Endothelial cell of umbilical vein (primary cell): ENCODE data around the gene CS. TPM values are rescaled to one million over a fixed set of nuclear protein-coding genes. Genes with fewer than 3 reads are reported as not detected.

ENCODE experiments used
- BruUV-seq: library from RNA; stranded (reverse); fragments of 400-500 nt; replicated peaks from 2 replicates; lab custom pipeline; 2021; lab: Mats Ljungman, UMichigan
- CTCF ChIA-PET: fragments of 300-600, 350-600 bp; sonication (Branson Sonifier 250); formaldehyde crosslinking; loops from one replicate; lab custom pipeline; 2021; ENCODE audit warnings: antibody characterized with exemption, inconsistent platforms; lab: Charles Lee
- POLR2A ChIA-PET: fragments of 300-600, 350-600 bp; sonication (Branson Sonifier 250); formaldehyde crosslinking; loops from one replicate; lab custom pipeline; 2021; ENCODE audit warnings: antibody characterized with exemption, inconsistent platforms; lab: Charles Lee
- DNase-seq: peaks from one replicate; pipeline ENCODE4 v3.0.0-alpha.2; 2011; ENCODE audit warnings: low read depth, low spot score
- FAIRE-seq: peaks from 2 replicates; lab custom pipeline; 2011; peaks lifted over from hg19 to GRCh38; lab: Jason Lieb, UNC
- H2AFZ ChIP-seq: 2 replicates; pipeline ENCODE4 v1.6.0; 2012; ENCODE audit warnings: low read depth, low read length, control low read depth, inconsistent platforms
- H3K27ac ChIP-seq: 2 replicates; pipeline ENCODE4 v1.5.1; 2011; ENCODE audit warnings: low read depth, mild to moderate bottlenecking, control low read depth, low read length, moderate library complexity; ENCODE audit not compliant: insufficient read depth
- H3K27me3 ChIP-seq, 2 experiments: 2 replicates each; pipeline versions ENCODE4 v1.6.0 to v1.6.1; 2011; ENCODE audit warnings: low read length in 2 of 2, mixed read lengths in 1 of 2; ENCODE audit not compliant: control insufficient read depth in 2 of 2, insufficient read depth in 2 of 2
- H3K36me3 ChIP-seq, 2 experiments: 2 replicates in 1 of 2; 3 replicates in 1 of 2; pipeline ENCODE4 v1.5.1; 2011; ENCODE audit warnings: low read length in 2 of 2, mild to moderate bottlenecking in 1 of 2, moderate library complexity in 1 of 2; ENCODE audit not compliant: control insufficient read depth in 2 of 2, insufficient read depth in 2 of 2; ENCODE audit errors: extremely low read depth in 1 of 2
- H3K4me1 ChIP-seq: 3 replicates; pipeline ENCODE4 v1.5.1; 2011; ENCODE audit warnings: mild to moderate bottlenecking, low read length; ENCODE audit not compliant: control insufficient read depth, insufficient read depth; ENCODE audit errors: extremely low read depth
- H3K4me2 ChIP-seq: 2 replicates; pipeline ENCODE4 v1.6.1; 2011; ENCODE audit warnings: low read length, control low read depth, mixed read lengths; ENCODE audit not compliant: insufficient read depth
- H3K4me3 ChIP-seq, 3 experiments: fragments of 200-600 bp in 1 of 3; sonication (generic), shearing (Covaris generic) in 1 of 3; replicated peaks in 1 of 3; 2 replicates each; pipeline ENCODE4 v1.5.1; 2011 to 2016; ENCODE audit warnings: control low read depth in 3 of 3, low read length in 3 of 3, mild to moderate bottlenecking in 2 of 3, inconsistent platforms in 1 of 3, low read depth in 1 of 3, moderate library complexity in 1 of 3; ENCODE audit not compliant: insufficient read depth in 1 of 3
- H3K79me2 ChIP-seq: 2 replicates; pipeline ENCODE4 v1.6.0; 2012; ENCODE audit warnings: low read length, inconsistent platforms; ENCODE audit not compliant: control insufficient read depth, insufficient read depth
- H3K9ac ChIP-seq: replicated peaks from 2 replicates; pipeline ENCODE3; 2011; ENCODE audit warnings: low read length, control low read depth; ENCODE audit not compliant: insufficient read depth; ENCODE audit errors: extremely low read depth
- H3K9me1 ChIP-seq: replicated peaks from 3 replicates; pipeline ENCODE4 v1.6.0; 2011; ENCODE audit warnings: mild to moderate bottlenecking, low read length; ENCODE audit not compliant: control insufficient read depth, insufficient read depth; ENCODE audit errors: extremely low read depth
- H3K9me3 ChIP-seq: replicated peaks from 2 replicates; pipeline ENCODE4 v1.5.1; 2012; ENCODE audit warnings: low read length, inconsistent platforms; ENCODE audit not compliant: control insufficient read depth, insufficient read depth
- H4K20me1 ChIP-seq: replicated peaks from 2 replicates; pipeline ENCODE3; 2011; ENCODE audit warnings: mild to moderate bottlenecking, low read length; ENCODE audit not compliant: control insufficient read depth, insufficient read depth; ENCODE audit errors: extremely low read depth
- CTCF ChIP-seq, 2 donors: IDR thresholded peaks; 1 replicate in 1 of 2; 2 replicates in 1 of 2; pipeline ENCODE4 v1.5.1; 2011; ENCODE audit warnings: low read length in 2 of 2, mild to moderate bottlenecking in 2 of 2, moderate library complexity in 2 of 2, control low read depth in 1 of 2, inconsistent platforms in 1 of 2, low read depth in 1 of 2; ENCODE audit not compliant: insufficient read depth in 1 of 2; ENCODE audit errors: extremely low read depth in 1 of 2
- EZH2 ChIP-seq: IDR thresholded peaks from 2 replicates; pipeline ENCODE4 v1.6.1; 2012; ENCODE audit warnings: borderline replicate concordance, low read depth, mild to moderate bottlenecking, moderate library complexity, low read length, inconsistent platforms; ENCODE audit not compliant: severe bottlenecking
- FOS ChIP-seq: IDR thresholded peaks from 2 replicates; pipeline ENCODE4 v1.6.1; 2011; ENCODE audit warnings: mild to moderate bottlenecking, low read length, moderate library complexity, borderline replicate concordance; ENCODE audit not compliant: insufficient read depth
- GATA2 ChIP-seq: IDR thresholded peaks from 2 replicates; pipeline ENCODE4 v1.7.0; 2011; ENCODE audit warnings: low read depth, mild to moderate bottlenecking, moderate library complexity, mixed read lengths, low read length; ENCODE audit not compliant: insufficient read length, insufficient read depth
- JUN ChIP-seq: IDR thresholded peaks from 2 replicates; pipeline ENCODE4 v1.6.1; 2011; ENCODE audit warnings: borderline replicate concordance, low read depth; ENCODE audit not compliant: insufficient read length, insufficient read depth
- MAX ChIP-seq: IDR thresholded peaks from 2 replicates; pipeline ENCODE4 v1.6.1; 2011; ENCODE audit not compliant: insufficient read depth, insufficient read length
- MYC ChIP-seq: IDR thresholded peaks from one replicate; pipeline ENCODE4 v1.6.1; 2011; ENCODE audit warnings: mild to moderate bottlenecking, low read depth, low read length
- POLR2A ChIP-seq: IDR thresholded peaks from 2 replicates; pipeline ENCODE4 v1.6.1; 2012; ENCODE audit warnings: low read depth, mild to moderate bottlenecking, control low read depth, low read length
- POLR2AphosphoS5 ChIP-seq: IDR thresholded peaks from 2 replicates; pipeline ENCODE4 v1.6.1; 2012; ENCODE audit warnings: low read depth, mild to moderate bottlenecking, control low read depth, low read length, moderate library complexity; ENCODE audit not compliant: insufficient read depth
- dilution Hi-C: fragments of 300-500 bp; cut with MboI; formaldehyde crosslinking; loops from one replicate; pipeline ENCODE4 v1.15.0; 2019; ENCODE audit warnings: low sequenced_read_pairs; ENCODE audit not compliant: extremely low pct_ligation_motif_present
- intact Hi-C: fragments of 100-400 bp; cut with micrococcal nuclease; formaldehyde crosslinking; loops from one replicate; pipeline ENCODE4 v1.10.0; 2022
- polyA plus RNA-seq, 4 experiments: library from polyadenylated mRNA; depleted of rRNA in 3 of 4; stranded (reverse) in 3 of 4; unstranded in 1 of 4; fragments of >200 nt; gene quantifications; 2 replicates each; pipeline versions ENCODE4 v1.2.1 to v1.2.3, GENCODE V29; 2011 to 2012; ENCODE audit warnings: missing spikeins in 1 of 4
- total RNA-seq: library from RNA; stranded (reverse); gene quantifications from 2 replicates; pipeline ENCODE4 v1.2.3, GENCODE V29; 2021

Gene CS
- total and polyA plus RNA-seq, 2 donors (not counting 3 experiments of a cell fraction or from before 2014, with no cell fraction given) = 129 to 312 TPM

GRCh38 chr12:56333197-56333678 is 33.1 kb upstream of the CS start:
- H3K36me3 ChIP-seq = no peaks in the 10 kb centered on the region
- H3K4me1 ChIP-seq = peaks cover 16% of the 10 kb centered on the region
- no peaks in the 10 kb centered on the region for H3K9me3 ChIP-seq
- H3K9ac ChIP-seq = peak overlapping the region; percentile 89
- TSS peak; percentile 93 for BruUV-seq
- H3K27me3 ChIP-seq = no peaks in the 10 kb centered on the region
- TF ChIP-seq GATA2 (no peak), FOS (no peak), POLR2A (no peak), MAX (no peak), JUN (no peak)
- no peaks in the 10 kb centered on the region for H4K20me1 ChIP-seq
- intact Hi-C loops = loop anchor here (1.0 kb wide), 1 partner anchor 33 kb away; the partner anchor contains the start of gene CS
- FAIRE-seq (no peak), DNase-seq (peak; percentile 7)
- H3K79me2 ChIP-seq = no peaks in the 10 kb centered on the region
- peak overlapping the region; percentile 63 for H2AFZ ChIP-seq
- CTCF ChIA-PET = interaction anchor here (0.7 to 2.7 kb wide), 7 partner anchors 8 to 144 kb away, joined by 3 to 13 read pairs (median 4); partner anchors contain the start of genes CNPY2, SMARCC2, STAT2 and TIMELESS
- peak overlapping the region; percentile 85 for H3K4me2 ChIP-seq
- H3K9me1 ChIP-seq = no peaks in the 10 kb centered on the region
- POLR2A ChIA-PET = interaction anchor here (0.9 to 1.0 kb wide), 2 partner anchors 17 to 27 kb away, joined by 4 read pairs; partner anchors contain the start of genes CNPY2 and STAT2
- dilution Hi-C loops = no loop called here
- H3K4me3 ChIP-seq = peak overlapping the region; percentile 45 to 70 (median 49)
- peak overlapping the region; percentile 97 for H3K27ac ChIP-seq

GRCh38 chr12:56332512-56333196 is 32.5 kb upstream of the CS start:
- no peak for DNase-seq
- no peaks in the 10 kb centered on the region for H3K9me1 ChIP-seq
- dilution Hi-C loops = no loop called here
- H3K9me3 ChIP-seq = no peaks in the 10 kb centered on the region
- H3K27me3 ChIP-seq = no peaks in the 10 kb centered on the region
- intact Hi-C loops = loop anchor here (1.0 kb wide), 1 partner anchor 32 kb away; the partner anchor contains the start of gene CS
- no TSS peak for BruUV-seq
- peak overlapping the region; percentile 89 for H3K9ac ChIP-seq
- peak overlapping the region; percentile 63 for H2AFZ ChIP-seq
- H3K79me2 ChIP-seq = no peaks in the 10 kb centered on the region
- TF ChIP-seq MYC (no peak), GATA2 (no peak), CTCF (IDR thresholded peaks at IDR 0.05; ENCODE audit: extremely low read depth in 1 of 2, insufficient read depth in 1 of 2, low read depth in 1 of 2, low read length in 2 of 2) (no peak), MAX (no peak), EZH2 (no peak), JUN (no peak), POLR2AphosphoS5 (no peak), FOS (no peak)
- H3K4me3 ChIP-seq = peak overlapping the region in 2 of 3 experiments; percentile 49 to 70
- H3K4me2 ChIP-seq = peak overlapping the region; percentile 85
- H3K27ac ChIP-seq = peak overlapping the region; percentile 97
- FAIRE-seq = no peak
- CTCF ChIA-PET = interaction anchor here (0.8 to 2.7 kb wide), 7 partner anchors 13 to 143 kb away, joined by 3 to 13 read pairs (median 4); partner anchors contain the start of genes CNPY2, SMARCC2, STAT2 and TIMELESS
- H4K20me1 ChIP-seq = no peaks in the 10 kb centered on the region
- POLR2A ChIA-PET = interaction anchor here (0.7 to 1.0 kb wide), 3 partner anchors 12 to 27 kb away, joined by 4 to 5 read pairs (median 4); partner anchors contain the start of genes CNPY2 and STAT2
- peaks cover 16% of the 10 kb centered on the region for H3K4me1 ChIP-seq
- no peaks in the 10 kb centered on the region for H3K36me3 ChIP-seq
